Neural crest cell (in vitro differentiated cells): ENCODE results near the gene SLC26A6. TPM values are rescaled to one million over a fixed set of nuclear protein-coding genes. Genes with fewer than 3 reads are reported as not detected.
A peak's percentile ranks its signal among the peaks of the same experiment; 100 is the strongest.

Experiments used
- DNase-seq: peaks from one replicate; pipeline ENCODE4 v3.0.0; 2021; ENCODE audit warnings: low read depth, mixed read lengths, low spot score
- H3K27ac Mint-ChIP-seq: one replicate; pipeline ENCODE4 v1.8.0; 2021; ENCODE audit warnings: mild to moderate bottlenecking, mixed read lengths; ENCODE audit not compliant: unreplicated experiment
- H3K27me3 Mint-ChIP-seq: 2 replicates; pipeline ENCODE4 v1.8.0; 2021; ENCODE audit warnings: low read depth, mild to moderate bottlenecking, mixed read lengths
- H3K36me3 Mint-ChIP-seq: 2 replicates; pipeline ENCODE4 v1.8.0; 2021; ENCODE audit warnings: low read depth, mild to moderate bottlenecking, mixed read lengths
- H3K4me1 Mint-ChIP-seq: 2 replicates; pipeline ENCODE4 v1.8.0; 2021; ENCODE audit warnings: mixed read lengths
- H3K4me3 Mint-ChIP-seq: one replicate; pipeline ENCODE4 v1.8.0; 2021; ENCODE audit warnings: mild to moderate bottlenecking, mixed read lengths
- H3K9me3 Mint-ChIP-seq: 2 replicates; pipeline ENCODE4 v1.8.0; 2021; ENCODE audit warnings: mixed read lengths
- total RNA-seq: library from RNA; stranded (reverse); gene quantifications from 2 replicates; pipeline ENCODE4 v1.2.1, GENCODE V29; 2021
- TF ChIP-seq, protein P1 (sequence below): fragments of 200-600 bp; sonication (generic); conservative IDR thresholded peaks from 2 replicates; pipeline ENCODE4 v1.5.0; 2021; ENCODE audit warnings: antibody characterized with exemption, mild to moderate bottlenecking

The SLC26A6 gene
- total RNA-seq, 1 donor from 2014 or later: 57.4 TPM

DNA sequence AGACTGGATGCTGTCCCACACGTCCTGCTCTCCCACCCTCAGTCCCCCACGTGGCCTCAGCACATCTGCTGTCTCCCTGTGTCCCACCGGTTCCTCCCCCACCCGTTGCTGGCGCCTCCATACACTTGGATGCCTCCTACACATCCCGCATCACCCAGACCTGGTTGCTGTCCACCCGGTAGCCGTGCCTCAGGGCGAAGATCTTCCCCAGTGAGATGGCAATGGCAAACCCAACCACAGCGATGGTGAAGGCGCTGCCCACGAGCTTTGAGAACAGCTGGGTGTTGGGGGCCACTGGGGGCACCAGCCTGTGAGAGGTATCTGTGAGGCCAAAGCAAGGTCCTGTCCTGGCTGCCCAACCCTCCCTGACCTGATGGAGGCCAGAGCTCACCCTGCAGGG is 4.4 kb downstream of the SLC26A6 start:
- Mint-ChIP-seq H3K9me3 (no peaks in the 10 kb centered on the region), H3K4me1 (peaks cover 19% of the 10 kb centered on the region), H3K36me3 (peaks cover 19% of the 10 kb centered on the region), H3K27me3 (no peaks in the 10 kb centered on the region), H3K4me3 (no peak overlapping the region), H3K27ac (no peak overlapping the region)
- no peak for DNase-seq
- TF ChIP-seq, protein P1, sequence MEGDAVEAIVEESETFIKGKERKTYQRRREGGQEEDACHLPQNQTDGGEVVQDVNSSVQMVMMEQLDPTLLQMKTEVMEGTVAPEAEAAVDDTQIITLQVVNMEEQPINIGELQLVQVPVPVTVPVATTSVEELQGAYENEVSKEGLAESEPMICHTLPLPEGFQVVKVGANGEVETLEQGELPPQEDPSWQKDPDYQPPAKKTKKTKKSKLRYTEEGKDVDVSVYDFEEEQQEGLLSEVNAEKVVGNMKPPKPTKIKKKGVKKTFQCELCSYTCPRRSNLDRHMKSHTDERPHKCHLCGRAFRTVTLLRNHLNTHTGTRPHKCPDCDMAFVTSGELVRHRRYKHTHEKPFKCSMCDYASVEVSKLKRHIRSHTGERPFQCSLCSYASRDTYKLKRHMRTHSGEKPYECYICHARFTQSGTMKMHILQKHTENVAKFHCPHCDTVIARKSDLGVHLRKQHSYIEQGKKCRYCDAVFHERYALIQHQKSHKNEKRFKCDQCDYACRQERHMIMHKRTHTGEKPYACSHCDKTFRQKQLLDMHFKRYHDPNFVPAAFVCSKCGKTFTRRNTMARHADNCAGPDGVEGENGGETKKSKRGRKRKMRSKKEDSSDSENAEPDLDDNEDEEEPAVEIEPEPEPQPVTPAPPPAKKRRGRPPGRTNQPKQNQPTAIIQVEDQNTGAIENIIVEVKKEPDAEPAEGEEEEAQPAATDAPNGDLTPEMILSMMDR: no peak

- peaks cover 19% of the 10 kb centered on the region for H3K36me3 Mint-ChIP-seq
- no peak for DNase-seq
- no peak overlapping the region for H3K4me3 Mint-ChIP-seq
- no peak overlapping the region for H3K27ac Mint-ChIP-seq
- H3K27me3 Mint-ChIP-seq: no peaks in the 10 kb centered on the region
- TF ChIP-seq, protein P1: no peak
- H3K4me1 Mint-ChIP-seq: peaks cover 15% of the 10 kb centered on the region
- no peaks in the 10 kb centered on the region for H3K9me3 Mint-ChIP-seq
Measured at GRCh38 chr3:48630407-48630806, 4.9 kb downstream of the SLC26A6 start.

DNA sequence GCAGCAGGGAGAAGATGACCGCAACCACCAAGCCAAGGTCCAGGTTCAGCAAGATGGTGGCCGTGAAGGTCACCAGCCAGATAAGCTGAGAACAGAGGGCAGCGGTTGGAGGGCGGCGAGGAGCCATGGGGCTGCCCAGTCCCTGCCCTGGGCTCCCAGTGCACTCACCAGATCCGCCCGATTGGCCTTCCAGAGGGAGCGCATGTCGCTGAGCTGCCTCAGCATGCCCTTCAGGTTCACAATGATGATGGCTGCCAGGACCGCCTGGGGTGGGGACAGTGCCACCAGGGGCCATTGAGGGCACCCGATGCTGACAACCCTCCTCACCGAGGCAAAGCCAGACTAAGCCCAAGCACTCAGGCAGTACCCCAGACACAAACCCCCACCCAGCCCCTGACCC is 5.4 kb downstream of the SLC26A6 start:
- no peaks in the 10 kb centered on the region for H3K9me3 Mint-ChIP-seq
- H3K4me3 Mint-ChIP-seq: no peak overlapping the region
- TF ChIP-seq, protein P1: no peak
- peaks cover 19% of the 10 kb centered on the region for H3K36me3 Mint-ChIP-seq
- no peaks in the 10 kb centered on the region for H3K27me3 Mint-ChIP-seq
- H3K4me1 Mint-ChIP-seq: peaks cover 14% of the 10 kb centered on the region
- H3K27ac Mint-ChIP-seq: no peak overlapping the region
- no peak for DNase-seq

DNA sequence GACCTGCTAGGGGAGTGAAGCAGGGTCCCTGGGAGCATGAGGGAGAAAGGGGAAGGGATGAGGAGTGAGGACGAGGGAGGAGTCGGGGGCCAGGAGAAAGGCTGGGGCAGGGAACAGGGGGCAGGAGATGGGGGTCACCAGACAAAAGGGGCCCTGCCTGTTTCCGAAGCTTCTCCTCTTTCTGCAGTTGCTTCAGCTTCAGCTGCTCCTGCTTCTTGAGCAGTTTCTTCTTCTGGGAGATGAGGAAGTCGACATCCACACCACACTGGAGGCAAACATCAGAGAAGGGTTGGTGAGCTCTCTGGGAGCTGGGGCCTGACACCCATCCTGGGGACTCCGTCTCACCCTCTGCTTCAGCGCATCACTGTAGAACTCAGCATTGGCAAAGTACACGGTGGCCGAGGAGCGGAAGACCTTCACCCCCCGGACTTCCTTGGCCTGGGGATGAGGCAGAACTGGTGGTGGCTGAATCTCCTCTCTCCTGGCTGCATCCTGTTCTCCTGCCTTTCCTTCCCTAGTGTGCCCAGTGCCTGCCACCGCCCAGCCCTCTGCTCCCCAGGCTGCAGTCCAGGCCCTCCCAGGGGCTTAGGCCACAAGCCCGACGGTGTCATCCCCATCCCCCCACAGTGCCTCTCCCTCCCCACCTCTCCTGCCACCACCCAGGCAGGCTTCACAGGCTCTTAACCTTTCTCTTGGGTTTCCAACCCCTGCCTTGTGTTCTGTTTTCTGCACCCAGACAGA is 6.8 kb downstream of the SLC26A6 start:
- H3K27me3 Mint-ChIP-seq: no peaks in the 10 kb centered on the region
- peaks cover 5% of the 10 kb centered on the region for H3K4me1 Mint-ChIP-seq
- no peak for DNase-seq
- H3K4me3 Mint-ChIP-seq: no peak overlapping the region
- no peaks in the 10 kb centered on the region for H3K9me3 Mint-ChIP-seq
- peaks cover 22% of the 10 kb centered on the region for H3K36me3 Mint-ChIP-seq
- TF ChIP-seq, protein P1: no peak
- peak overlapping the region; percentile 89 for H3K27ac Mint-ChIP-seq

- TF ChIP-seq, protein P1: no peak
- peaks cover 22% of the 10 kb centered on the region for H3K36me3 Mint-ChIP-seq
- H3K27me3 Mint-ChIP-seq: no peaks in the 10 kb centered on the region
- peaks cover 5% of the 10 kb centered on the region for H3K4me1 Mint-ChIP-seq
- no peak overlapping the region for H3K27ac Mint-ChIP-seq
- H3K4me3 Mint-ChIP-seq: no peak overlapping the region
- no peak for DNase-seq
- no peaks in the 10 kb centered on the region for H3K9me3 Mint-ChIP-seq
Measured at GRCh38 chr3:48625600-48625999, 9.7 kb downstream of the SLC26A6 start.
